Lower leg skin (tissue), 3 donors: ENCODE measurements around the gene GNPDA2.

ENCODE experiments used
- CTCF ChIP-seq, 3 donors: fragments of 450-650 bp; IDR thresholded peaks; one replicate each; pipeline ENCODE4 v1.5.1; 2016; ENCODE audit warnings: antibody characterized with exemption in 3 of 3, mild to moderate bottlenecking in 3 of 3, moderate library complexity in 2 of 3
- POLR2A ChIP-seq, 2 donors: fragments of 450-650 bp; IDR thresholded peaks; one replicate each; pipeline ENCODE4 v1.6.1; 2016 to 2017; ENCODE audit warnings: antibody characterized with exemption in 2 of 2, mild to moderate bottlenecking in 1 of 2, moderate library complexity in 1 of 2

GRCh38 chr4:44716597-44716996 lies 9.8 kb downstream of the GNPDA2 start:
- no peak for TF ChIP-seq POLR2A (IDR thresholded peaks at IDR 0.05)
- TF ChIP-seq CTCF (IDR thresholded peaks at IDR 0.05): no peak
